ENCODE data around the gene INTS11.

DNA sequence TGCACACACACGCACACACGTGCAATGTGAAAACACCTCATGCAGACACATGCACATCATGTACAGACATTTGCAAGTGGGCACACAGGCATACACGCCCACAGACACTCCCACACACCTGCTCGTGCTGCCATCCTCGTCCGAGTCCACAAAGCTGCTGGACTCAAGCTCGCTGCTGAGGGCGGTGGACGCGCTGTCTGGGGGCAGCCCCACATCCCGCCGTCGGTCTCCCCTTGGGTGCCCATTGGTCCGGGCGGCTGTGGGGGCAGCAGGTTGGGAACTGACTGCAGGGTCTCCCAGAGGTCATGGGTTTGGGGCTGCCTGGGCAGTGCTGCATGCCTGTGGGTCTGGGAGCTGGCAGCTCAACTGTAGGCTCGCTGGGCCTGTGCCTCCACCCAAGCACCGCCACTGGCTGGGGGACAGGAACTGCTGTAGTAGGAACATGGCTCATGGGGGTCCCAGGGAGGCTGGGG is 17.1 kb upstream of the INTS11 start:
- TF ChIP-seq, protein P1, sequence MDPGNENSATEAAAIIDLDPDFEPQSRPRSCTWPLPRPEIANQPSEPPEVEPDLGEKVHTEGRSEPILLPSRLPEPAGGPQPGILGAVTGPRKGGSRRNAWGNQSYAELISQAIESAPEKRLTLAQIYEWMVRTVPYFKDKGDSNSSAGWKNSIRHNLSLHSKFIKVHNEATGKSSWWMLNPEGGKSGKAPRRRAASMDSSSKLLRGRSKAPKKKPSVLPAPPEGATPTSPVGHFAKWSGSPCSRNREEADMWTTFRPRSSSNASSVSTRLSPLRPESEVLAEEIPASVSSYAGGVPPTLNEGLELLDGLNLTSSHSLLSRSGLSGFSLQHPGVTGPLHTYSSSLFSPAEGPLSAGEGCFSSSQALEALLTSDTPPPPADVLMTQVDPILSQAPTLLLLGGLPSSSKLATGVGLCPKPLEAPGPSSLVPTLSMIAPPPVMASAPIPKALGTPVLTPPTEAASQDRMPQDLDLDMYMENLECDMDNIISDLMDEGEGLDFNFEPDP (CRISPR knock-in tag; IDR thresholded peaks at IDR 0.05) = no peak
- TF ChIP-seq LCOR (CRISPR knock-in tag; IDR thresholded peaks at IDR 0.05) (no peak), FOXM1 (IDR thresholded peaks at IDR 0.05; ENCODE audit: low read depth) (no peak), FOXM1 (CRISPR knock-in tag; IDR thresholded peaks at IDR 0.05; ENCODE audit: low read depth) (no peak), TFAP4 (CRISPR knock-in tag; IDR thresholded peaks at IDR 0.05; ENCODE audit: borderline replicate concordance) (no peak), ETV5 (CRISPR knock-in tag; IDR thresholded peaks at IDR 0.05; ENCODE audit: low read depth) (no peak), ZC3H4 (CRISPR knock-in tag; IDR thresholded peaks at IDR 0.05; ENCODE audit: borderline replicate concordance) (no peak), MLLT1 (IDR thresholded peaks at IDR 0.05) (no peak), ZNF263 (CRISPR knock-in tag; IDR thresholded peaks at IDR 0.05; ENCODE audit: borderline replicate concordance) (no peak), RAD21 (CRISPR knock-in tag; conservative IDR thresholded peaks at IDR 0.05 in 1 of 2, IDR thresholded peaks at IDR 0.05 in 1 of 2) (no peak), TAF1 (IDR thresholded peaks at IDR 0.05; ENCODE audit: control insufficient read depth, extremely low read depth, insufficient read depth, low read length, severe bottlenecking) (no peak), ZFX (CRISPR knock-in tag; IDR thresholded peaks at IDR 0.05) (no peak)

All from K562 (cell line).